GM12878 (cell line): ENCODE data around the gene ART4. TPM values are rescaled to one million over a fixed set of nuclear protein-coding genes. Genes with fewer than 3 reads are reported as not detected.

ENCODE experiments used
- ATAC-seq: fragments of 200-7000 bp; cut with Tn5 transposase; 3 replicates; pipeline ENCODE4 v1.9.1; 2020; ENCODE audit warnings: mild to moderate bottlenecking, moderate library complexity
- BruUV-seq: library from RNA; stranded (reverse); fragments of 400-500 nt; replicated peaks from 2 replicates; lab custom pipeline; 2021; lab: Mats Ljungman, UMichigan
- CTCF ChIA-PET: fragments of 300-600 bp; sonication (Branson Sonifier 250); formaldehyde crosslinking; extraction: SDS; loops from one replicate; lab custom pipeline; 2021; ENCODE audit warnings: inconsistent platforms; lab: Yijun Ruan, JAX
- POLR2A ChIA-PET: fragments of 350-600 bp; formaldehyde crosslinking; extraction: SDS; loops from one replicate; lab custom pipeline; 2021; ENCODE audit warnings: inconsistent platforms; lab: Charles Lee
- RAD21 ChIA-PET: fragments of 300-600 bp; sonication (Branson Sonifier 250); formaldehyde crosslinking; loops from one replicate; lab custom pipeline; 2023; ENCODE audit warnings: antibody characterized with exemption; ENCODE audit not compliant: unreplicated experiment; lab: Charles Lee
- SMC1A ChIA-PET: fragments of 300-600 bp; sonication (Branson Sonifier 250); formaldehyde crosslinking; loops from one replicate; lab custom pipeline; 2023; ENCODE audit not compliant: unreplicated experiment, uncharacterized antibody; lab: Charles Lee
- DNase-seq: peaks from one replicate; pipeline ENCODE4 v3.0.0-alpha.2; 2011; ENCODE audit warnings: low read depth, low spot score
- FAIRE-seq: peaks from 3 replicates; lab custom pipeline; 2011; peaks lifted over from hg19 to GRCh38; lab: Jason Lieb, UNC
- H2AFZ ChIP-seq: 2 replicates; pipeline ENCODE4 v1.6.0; 2011; ENCODE audit warnings: low read depth, low read length, control low read depth; ENCODE audit not compliant: control insufficient read depth
- H3K27ac ChIP-seq: 2 replicates; pipeline ENCODE4 v1.5.1; 2011; ENCODE audit warnings: control low read depth; ENCODE audit not compliant: control insufficient read depth, insufficient read depth
- H3K27me3 ChIP-seq, 2 experiments: replicated peaks in 1 of 2; 2 replicates each; pipeline versions ENCODE4 v1.6.0 to v1.6.1; 2011; ENCODE audit warnings: low read length in 1 of 2; ENCODE audit not compliant: control insufficient read depth in 2 of 2, insufficient read depth in 2 of 2
- H3K36me3 ChIP-seq, 2 experiments: 2 replicates each; pipeline ENCODE4 v1.5.1; 2011; ENCODE audit warnings: low read length in 1 of 2; ENCODE audit not compliant: control insufficient read depth in 2 of 2, insufficient read depth in 2 of 2
- H3K4me1 ChIP-seq: 2 replicates; pipeline ENCODE4 v1.6.1; 2011; ENCODE audit warnings: mild to moderate bottlenecking, low read length, moderate library complexity, mixed read lengths; ENCODE audit not compliant: control insufficient read depth, insufficient read depth
- H3K4me2 ChIP-seq: 2 replicates; pipeline ENCODE4 v1.6.0; 2011; ENCODE audit warnings: control low read depth; ENCODE audit not compliant: control insufficient read depth, insufficient read depth
- H3K4me3 ChIP-seq: fragments of 200-600 bp; sonication (generic); 2 replicates; pipeline ENCODE4 v1.5.1; 2016
- H3K79me2 ChIP-seq: 2 replicates; pipeline ENCODE4 v1.6.0; 2011; ENCODE audit warnings: low read length; ENCODE audit not compliant: control insufficient read depth, insufficient read depth
- H3K9ac ChIP-seq: 2 replicates; pipeline ENCODE4 v1.8.0; 2011; ENCODE audit warnings: low read length, control low read depth, mixed read lengths; ENCODE audit not compliant: control insufficient read depth, insufficient read depth
- H3K9me3 ChIP-seq: replicated peaks from 3 replicates; pipeline ENCODE4 v1.5.1; 2011; ENCODE audit warnings: mild to moderate bottlenecking, low read length; ENCODE audit not compliant: control insufficient read depth, insufficient read depth
- H4K20me1 ChIP-seq: 2 replicates; pipeline ENCODE4 v1.6.0; 2011; ENCODE audit not compliant: control insufficient read depth, insufficient read depth
- NFXL1 ChIP-seq: fragments of 450-650 bp; IDR thresholded peaks from 2 replicates; pipeline ENCODE4 v1.6.1; 2017; ENCODE audit warnings: antibody characterized with exemption, mild to moderate bottlenecking, borderline replicate concordance
- PAX5 ChIP-seq: IDR thresholded peaks from 2 replicates; pipeline ENCODE4 v1.6.1; 2011; ENCODE audit warnings: low read depth, low read length, borderline replicate concordance
- RELA ChIP-seq: fragments of 450-650 bp; IDR thresholded peaks from 2 replicates; pipeline ENCODE4 v1.8.0; 2014; ENCODE audit warnings: borderline replicate concordance; ENCODE audit not compliant: partially characterized antibody
- TCF12 ChIP-seq: IDR thresholded peaks from 2 replicates; pipeline ENCODE4 v1.6.1; 2011; ENCODE audit warnings: low read depth, mild to moderate bottlenecking, low read length
- USF1 ChIP-seq: IDR thresholded peaks from 2 replicates; pipeline ENCODE4 v1.6.1; 2011; ENCODE audit warnings: borderline replicate concordance, low read depth, mild to moderate bottlenecking, moderate library complexity, mixed read lengths, low read length; ENCODE audit not compliant: insufficient read depth; ENCODE audit errors: extremely low read length
- WGBS: methylation state at CpG from one replicate; pipeline ENCODE4 v1.1.6; 2016; ENCODE audit warnings: low lambda C conversion rate; ENCODE audit not compliant: insufficient replicate concordance, insufficient coverage; ENCODE audit errors: missing lambda C conversion rate; 5-methylcytosine and 5-hydroxymethylcytosine counted together
- in situ Hi-C: fragments of 300-500 bp; cut with MboI; formaldehyde crosslinking; loops from 9 replicates; pipeline ENCODE4 v1.14.3; 2018; ENCODE audit warnings: mixed read lengths
- intact Hi-C: fragments of 100-400 bp; cut with micrococcal nuclease; formaldehyde crosslinking; loops from one replicate; pipeline ENCODE4 v1.14.2; 2022; ENCODE audit not compliant: unreplicated experiment
- polyA plus RNA-seq, 11 experiments: library from polyadenylated mRNA; depleted of rRNA in 4 of 11; unstranded in 6 of 11; stranded (reverse) in 5 of 11; fragments of >200 nt; fragmentation: Nextera tagmentation in 4 of 11; fragmentation: Illumina TruSeq in 1 of 11; extraction: Ambion mirVana in 4 of 11; extraction: Trizol in 1 of 11; gene quantifications; 1 replicate in 1 of 11; 2 replicates in 10 of 11; pipeline versions ENCODE4 v1.2.1 to v1.2.3, GENCODE V29; 2011 to 2016; ENCODE audit warnings: inconsistent platforms in 2 of 11, missing spikeins in 2 of 11, low read depth in 1 of 11
- total RNA-seq, 4 experiments: library from RNA; depleted of rRNA in 3 of 4; stranded (reverse); fragments of >200 nt in 3 of 4; fragmentation: Illumina TruSeq in 1 of 4; extraction: Trizol in 1 of 4; gene quantifications; 2 replicates each; pipeline versions ENCODE4 v1.2.1 to v1.2.3, GENCODE V29; 2013 to 2021
- TF ChIP-seq, protein P1 (sequence below): fragments of 450-650 bp; IDR thresholded peaks from 2 replicates; pipeline ENCODE4 v1.6.1; 2016; ENCODE audit warnings: mild to moderate bottlenecking, moderate library complexity, borderline replicate concordance
- TF ChIP-seq, protein P2 (sequence below): fragments of 450-650 bp; IDR thresholded peaks from 2 replicates; pipeline ENCODE4 v1.6.1; 2017; ENCODE audit warnings: mild to moderate bottlenecking, low read depth, inconsistent platforms; ENCODE audit not compliant: poor library complexity, severe bottlenecking
- TF ChIP-seq, protein P3 (sequence below): IDR thresholded peaks from 2 replicates; pipeline ENCODE4 v1.6.1; 2012; ENCODE audit warnings: low read depth, low read length, improper control_type of control experiment

Gene ART4
- total and polyA plus RNA-seq, 10 of the 15 experiments (the other 5 are each of a cell fraction or from before 2014, with no cell fraction given), result 0.02 TPM; not detected in 9

DNA sequence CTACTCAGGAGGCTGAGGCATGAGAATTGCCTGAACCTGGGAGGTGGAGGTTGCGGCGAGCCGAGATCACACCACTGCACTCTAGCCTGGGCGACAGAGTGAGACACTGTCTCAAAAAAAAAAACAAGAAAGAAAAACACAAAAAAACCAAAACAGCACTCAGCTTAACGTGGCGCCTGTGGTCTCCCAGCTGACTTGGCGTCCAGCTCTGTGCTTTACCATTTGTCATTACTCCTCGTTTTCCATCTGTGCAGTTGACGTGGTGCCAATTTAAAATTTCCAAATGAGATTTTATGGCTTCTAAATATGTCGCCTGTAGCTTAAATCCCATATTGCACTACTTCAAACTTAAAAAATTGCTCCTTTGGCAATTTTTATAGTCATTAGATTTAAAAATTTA is 40.4 kb upstream of the ART4 start:
- in situ Hi-C loops, result no loop called here
- no peak for DNase-seq
- no peak overlapping the region for H3K27ac ChIP-seq
- no peaks in the 10 kb centered on the region for H4K20me1 ChIP-seq
- H3K9me3 ChIP-seq, result no peaks in the 10 kb centered on the region
- ChIA-PET SMC1A (interaction anchor here (0.7 to 1.7 kb wide), 4 partner anchors 30 to 112 kb away, joined by 3 to 7 read pairs (median 5); no protein-coding TSS in a partner anchor), RAD21 (interaction anchor here (0.8 to 1.4 kb wide), 3 partner anchors 106 to 337 kb away, joined by 3 to 4 read pairs (median 3); partner anchors contain the start of gene RERG), CTCF (interaction anchor here (1.0 to 1.4 kb wide), 3 partner anchors 10 to 54 kb away, joined by 3 to 5 read pairs (median 3); partner anchors contain the start of gene ERP27), POLR2A (interaction anchor here (1.1 kb wide), 1 partner anchor 8 kb away, joined by 4 read pairs; no protein-coding TSS in a partner anchor)
- H3K4me2 ChIP-seq, result no peak overlapping the region
- H3K79me2 ChIP-seq, result no peaks in the 10 kb centered on the region
- no peaks in the 10 kb centered on the region for H3K36me3 ChIP-seq
- no peak overlapping the region for H2AFZ ChIP-seq
- TF ChIP-seq, protein P1, sequence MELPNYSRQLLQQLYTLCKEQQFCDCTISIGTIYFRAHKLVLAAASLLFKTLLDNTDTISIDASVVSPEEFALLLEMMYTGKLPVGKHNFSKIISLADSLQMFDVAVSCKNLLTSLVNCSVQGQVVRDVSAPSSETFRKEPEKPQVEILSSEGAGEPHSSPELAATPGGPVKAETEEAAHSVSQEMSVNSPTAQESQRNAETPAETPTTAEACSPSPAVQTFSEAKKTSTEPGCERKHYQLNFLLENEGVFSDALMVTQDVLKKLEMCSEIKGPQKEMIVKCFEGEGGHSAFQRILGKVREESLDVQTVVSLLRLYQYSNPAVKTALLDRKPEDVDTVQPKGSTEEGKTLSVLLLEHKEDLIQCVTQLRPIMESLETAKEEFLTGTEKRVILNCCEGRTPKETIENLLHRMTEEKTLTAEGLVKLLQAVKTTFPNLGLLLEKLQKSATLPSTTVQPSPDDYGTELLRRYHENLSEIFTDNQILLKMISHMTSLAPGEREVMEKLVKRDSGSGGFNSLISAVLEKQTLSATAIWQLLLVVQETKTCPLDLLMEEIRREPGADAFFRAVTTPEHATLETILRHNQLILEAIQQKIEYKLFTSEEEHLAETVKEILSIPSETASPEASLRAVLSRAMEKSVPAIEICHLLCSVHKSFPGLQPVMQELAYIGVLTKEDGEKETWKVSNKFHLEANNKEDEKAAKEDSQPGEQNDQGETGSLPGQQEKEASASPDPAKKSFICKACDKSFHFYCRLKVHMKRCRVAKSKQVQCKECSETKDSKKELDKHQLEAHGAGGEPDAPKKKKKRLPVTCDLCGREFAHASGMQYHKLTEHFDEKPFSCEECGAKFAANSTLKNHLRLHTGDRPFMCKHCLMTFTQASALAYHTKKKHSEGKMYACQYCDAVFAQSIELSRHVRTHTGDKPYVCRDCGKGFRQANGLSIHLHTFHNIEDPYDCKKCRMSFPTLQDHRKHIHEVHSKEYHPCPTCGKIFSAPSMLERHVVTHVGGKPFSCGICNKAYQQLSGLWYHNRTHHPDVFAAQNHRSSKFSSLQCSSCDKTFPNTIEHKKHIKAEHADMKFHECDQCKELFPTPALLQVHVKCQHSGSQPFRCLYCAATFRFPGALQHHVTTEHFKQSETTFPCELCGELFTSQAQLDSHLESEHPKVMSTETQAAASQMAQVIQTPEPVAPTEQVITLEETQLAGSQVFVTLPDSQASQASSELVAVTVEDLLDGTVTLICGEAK, result no peak
- TF ChIP-seq TCF12, result no peak
- TF ChIP-seq, protein P2, sequence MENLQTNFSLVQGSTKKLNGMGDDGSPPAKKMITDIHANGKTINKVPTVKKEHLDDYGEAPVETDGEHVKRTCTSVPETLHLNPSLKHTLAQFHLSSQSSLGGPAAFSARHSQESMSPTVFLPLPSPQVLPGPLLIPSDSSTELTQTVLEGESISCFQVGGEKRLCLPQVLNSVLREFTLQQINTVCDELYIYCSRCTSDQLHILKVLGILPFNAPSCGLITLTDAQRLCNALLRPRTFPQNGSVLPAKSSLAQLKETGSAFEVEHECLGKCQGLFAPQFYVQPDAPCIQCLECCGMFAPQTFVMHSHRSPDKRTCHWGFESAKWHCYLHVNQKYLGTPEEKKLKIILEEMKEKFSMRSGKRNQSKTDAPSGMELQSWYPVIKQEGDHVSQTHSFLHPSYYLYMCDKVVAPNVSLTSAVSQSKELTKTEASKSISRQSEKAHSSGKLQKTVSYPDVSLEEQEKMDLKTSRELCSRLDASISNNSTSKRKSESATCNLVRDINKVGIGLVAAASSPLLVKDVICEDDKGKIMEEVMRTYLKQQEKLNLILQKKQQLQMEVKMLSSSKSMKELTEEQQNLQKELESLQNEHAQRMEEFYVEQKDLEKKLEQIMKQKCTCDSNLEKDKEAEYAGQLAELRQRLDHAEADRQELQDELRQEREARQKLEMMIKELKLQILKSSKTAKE, result no peak
- TF ChIP-seq USF1, result no peak
- TF ChIP-seq NFXL1, result no peak
- no peak for TF ChIP-seq RELA
- TF ChIP-seq, protein P3, sequence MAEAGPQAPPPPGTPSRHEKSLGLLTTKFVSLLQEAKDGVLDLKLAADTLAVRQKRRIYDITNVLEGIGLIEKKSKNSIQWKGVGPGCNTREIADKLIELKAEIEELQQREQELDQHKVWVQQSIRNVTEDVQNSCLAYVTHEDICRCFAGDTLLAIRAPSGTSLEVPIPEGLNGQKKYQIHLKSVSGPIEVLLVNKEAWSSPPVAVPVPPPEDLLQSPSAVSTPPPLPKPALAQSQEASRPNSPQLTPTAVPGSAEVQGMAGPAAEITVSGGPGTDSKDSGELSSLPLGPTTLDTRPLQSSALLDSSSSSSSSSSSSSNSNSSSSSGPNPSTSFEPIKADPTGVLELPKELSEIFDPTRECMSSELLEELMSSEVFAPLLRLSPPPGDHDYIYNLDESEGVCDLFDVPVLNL, result no peak
- TF ChIP-seq PAX5, result no peak
- intact Hi-C loops, result loop anchor here (5.0 kb wide), 1 partner anchor 36 kb away; no protein-coding TSS in a partner anchor
- no peak for FAIRE-seq
- no peaks in the 10 kb centered on the region; a peak in 3 of 4 replicates for H3K27me3 ChIP-seq
- BruUV-seq, result no TSS peak
- no peak for ATAC-seq
- H3K4me3 ChIP-seq, result no peak overlapping the region
- no peak overlapping the region for H3K9ac ChIP-seq
- peaks cover 9% of the 10 kb centered on the region; the same call in 1 of the 2 replicates for H3K4me1 ChIP-seq
- WGBS, result 78% methylated on average over 10 of the region's 10 CpGs
